GM12878 (cell line): ENCODE measurements around the gene ATP6V0C. TPM values are rescaled to one million over a fixed set of nuclear protein-coding genes. Genes with fewer than 3 reads are reported as not detected.

Experiments
- ATAC-seq: fragments of 200-7000 bp; cut with Tn5 transposase; 3 replicates; pipeline ENCODE4 v1.9.1; 2020; ENCODE audit warnings: mild to moderate bottlenecking, moderate library complexity
- BruUV-seq: library from RNA; stranded (reverse); fragments of 400-500 nt; replicated peaks from 2 replicates; lab custom pipeline; 2021; lab: Mats Ljungman, UMichigan
- CTCF ChIA-PET: fragments of 300-600 bp; sonication (Branson Sonifier 250); formaldehyde crosslinking; extraction: SDS; loops from one replicate; lab custom pipeline; 2021; ENCODE audit warnings: inconsistent platforms; lab: Yijun Ruan, JAX
- POLR2A ChIA-PET: fragments of 350-600 bp; formaldehyde crosslinking; extraction: SDS; loops from one replicate; lab custom pipeline; 2021; ENCODE audit warnings: inconsistent platforms; lab: Charles Lee
- RAD21 ChIA-PET: fragments of 300-600 bp; sonication (Branson Sonifier 250); formaldehyde crosslinking; loops from one replicate; lab custom pipeline; 2023; ENCODE audit warnings: antibody characterized with exemption; ENCODE audit not compliant: unreplicated experiment; lab: Charles Lee
- SMC1A ChIA-PET: fragments of 300-600 bp; sonication (Branson Sonifier 250); formaldehyde crosslinking; loops from one replicate; lab custom pipeline; 2023; ENCODE audit not compliant: unreplicated experiment, uncharacterized antibody; lab: Charles Lee
- DNase-seq: peaks from one replicate; pipeline ENCODE4 v3.0.0-alpha.2; 2011; ENCODE audit warnings: low read depth, low spot score
- FAIRE-seq: peaks from 3 replicates; lab custom pipeline; 2011; peaks lifted over from hg19 to GRCh38; lab: Jason Lieb, UNC
- H2AFZ ChIP-seq: 2 replicates; pipeline ENCODE4 v1.6.0; 2011; ENCODE audit warnings: low read depth, low read length, control low read depth; ENCODE audit not compliant: control insufficient read depth
- H3K27ac ChIP-seq: 2 replicates; pipeline ENCODE4 v1.5.1; 2011; ENCODE audit warnings: control low read depth; ENCODE audit not compliant: control insufficient read depth, insufficient read depth
- H3K27me3 ChIP-seq, 2 experiments: replicated peaks in 1 of 2; 2 replicates each; pipeline versions ENCODE4 v1.6.0 to v1.6.1; 2011; ENCODE audit warnings: low read length in 1 of 2; ENCODE audit not compliant: control insufficient read depth in 2 of 2, insufficient read depth in 2 of 2
- H3K36me3 ChIP-seq, 2 experiments: 2 replicates each; pipeline ENCODE4 v1.5.1; 2011; ENCODE audit warnings: low read length in 1 of 2; ENCODE audit not compliant: control insufficient read depth in 2 of 2, insufficient read depth in 2 of 2
- H3K4me1 ChIP-seq: 2 replicates; pipeline ENCODE4 v1.6.1; 2011; ENCODE audit warnings: mild to moderate bottlenecking, low read length, moderate library complexity, mixed read lengths; ENCODE audit not compliant: control insufficient read depth, insufficient read depth
- H3K4me2 ChIP-seq: 2 replicates; pipeline ENCODE4 v1.6.0; 2011; ENCODE audit warnings: control low read depth; ENCODE audit not compliant: control insufficient read depth, insufficient read depth
- H3K4me3 ChIP-seq: fragments of 200-600 bp; sonication (generic); 2 replicates; pipeline ENCODE4 v1.5.1; 2016
- H3K79me2 ChIP-seq: 2 replicates; pipeline ENCODE4 v1.6.0; 2011; ENCODE audit warnings: low read length; ENCODE audit not compliant: control insufficient read depth, insufficient read depth
- H3K9ac ChIP-seq: 2 replicates; pipeline ENCODE4 v1.8.0; 2011; ENCODE audit warnings: low read length, control low read depth, mixed read lengths; ENCODE audit not compliant: control insufficient read depth, insufficient read depth
- H3K9me3 ChIP-seq: replicated peaks from 3 replicates; pipeline ENCODE4 v1.5.1; 2011; ENCODE audit warnings: mild to moderate bottlenecking, low read length; ENCODE audit not compliant: control insufficient read depth, insufficient read depth
- H4K20me1 ChIP-seq: 2 replicates; pipeline ENCODE4 v1.6.0; 2011; ENCODE audit not compliant: control insufficient read depth, insufficient read depth
- GATAD2B ChIP-seq: fragments of 450-650 bp; conservative IDR thresholded peaks from 2 replicates; pipeline ENCODE4 v1.6.1; 2017; ENCODE audit warnings: low read depth, mild to moderate bottlenecking, moderate library complexity
- HDAC6 ChIP-seq: fragments of 200-600 bp; sonication (generic); IDR thresholded peaks from one replicate; pipeline ENCODE4 v1.8.0; 2017; ENCODE audit warnings: antibody characterized with exemption; ENCODE audit not compliant: unreplicated experiment
- IKZF2 ChIP-seq, 2 experiments: fragments of 450-650 bp; IDR thresholded peaks; 2 replicates each; pipeline ENCODE4 v1.6.1; 2017; ENCODE audit warnings: mild to moderate bottlenecking in 2 of 2, moderate library complexity in 2 of 2
- MEF2B ChIP-seq: fragments of 450-650 bp; IDR thresholded peaks from 2 replicates; pipeline ENCODE4 v1.6.1; 2018; ENCODE audit warnings: mild to moderate bottlenecking, moderate library complexity; ENCODE audit not compliant: partially characterized antibody, poor library complexity, severe bottlenecking
- NBN ChIP-seq: fragments of 450-650 bp; IDR thresholded peaks from 2 replicates; pipeline ENCODE4 v1.6.1; 2016
- NFYA ChIP-seq: IDR thresholded peaks from 2 replicates; pipeline ENCODE4 v1.6.1; 2011; ENCODE audit warnings: low read depth, mild to moderate bottlenecking, low read length, improper control_type of control experiment, borderline replicate concordance
- NRF1 ChIP-seq: conservative IDR thresholded peaks from 2 replicates; pipeline ENCODE4 v1.6.1; 2011; ENCODE audit warnings: mild to moderate bottlenecking, low read depth, low read length, improper control_type of control experiment
- RELA ChIP-seq: fragments of 450-650 bp; IDR thresholded peaks from 2 replicates; pipeline ENCODE4 v1.8.0; 2014; ENCODE audit warnings: borderline replicate concordance; ENCODE audit not compliant: partially characterized antibody
- SMAD1 ChIP-seq: fragments of 450-650 bp; IDR thresholded peaks from 2 replicates; pipeline ENCODE4 v1.6.1; 2018; ENCODE audit warnings: mild to moderate bottlenecking, low read depth; ENCODE audit not compliant: partially characterized antibody
- SMARCA5 ChIP-seq: fragments of 450-650 bp; IDR thresholded peaks from 2 replicates; pipeline ENCODE4 v1.6.1; 2017; ENCODE audit warnings: mild to moderate bottlenecking
- SUZ12 ChIP-seq: fragments of 200-600 bp; sonication (generic); IDR thresholded peaks from one replicate; pipeline ENCODE4 v1.6.1; 2018; ENCODE audit warnings: antibody characterized with exemption, mild to moderate bottlenecking; ENCODE audit not compliant: unreplicated experiment
- TCF12 ChIP-seq: IDR thresholded peaks from 2 replicates; pipeline ENCODE4 v1.6.1; 2011; ENCODE audit warnings: low read depth, mild to moderate bottlenecking, low read length
- ZNF384 ChIP-seq: IDR thresholded peaks from 2 replicates; pipeline ENCODE4 v1.6.1; 2012; ENCODE audit warnings: low read depth, mild to moderate bottlenecking, low read length, improper control_type of control experiment, borderline replicate concordance
- WGBS: methylation state at CpG from one replicate; pipeline ENCODE4 v1.1.6; 2016; ENCODE audit warnings: low lambda C conversion rate; ENCODE audit not compliant: insufficient replicate concordance, insufficient coverage; ENCODE audit errors: missing lambda C conversion rate; 5-methylcytosine and 5-hydroxymethylcytosine counted together
- in situ Hi-C: fragments of 300-500 bp; cut with MboI; formaldehyde crosslinking; loops from 9 replicates; pipeline ENCODE4 v1.14.3; 2018; ENCODE audit warnings: mixed read lengths
- intact Hi-C: fragments of 100-400 bp; cut with micrococcal nuclease; formaldehyde crosslinking; loops from one replicate; pipeline ENCODE4 v1.14.2; 2022; ENCODE audit not compliant: unreplicated experiment
- polyA plus RNA-seq, 11 experiments: library from polyadenylated mRNA; depleted of rRNA in 4 of 11; unstranded in 6 of 11; stranded (reverse) in 5 of 11; fragments of >200 nt; fragmentation: Nextera tagmentation in 4 of 11; fragmentation: Illumina TruSeq in 1 of 11; extraction: Ambion mirVana in 4 of 11; extraction: Trizol in 1 of 11; gene quantifications; 1 replicate in 1 of 11; 2 replicates in 10 of 11; pipeline versions ENCODE4 v1.2.1 to v1.2.3, GENCODE V29; 2011 to 2016; ENCODE audit warnings: inconsistent platforms in 2 of 11, missing spikeins in 2 of 11, low read depth in 1 of 11
- total RNA-seq, 4 experiments: library from RNA; depleted of rRNA in 3 of 4; stranded (reverse); fragments of >200 nt in 3 of 4; fragmentation: Illumina TruSeq in 1 of 4; extraction: Trizol in 1 of 4; gene quantifications; 2 replicates each; pipeline versions ENCODE4 v1.2.1 to v1.2.3, GENCODE V29; 2013 to 2021
- TF ChIP-seq, protein P1 (sequence below): fragments of 450-650 bp; IDR thresholded peaks from 2 replicates; pipeline ENCODE4 v1.6.1; 2017; ENCODE audit warnings: antibody characterized with exemption, mild to moderate bottlenecking, moderate library complexity
- TF ChIP-seq, protein P2 (sequence below): fragments of 450-650 bp; IDR thresholded peaks from 2 replicates; pipeline ENCODE4 v1.6.1; 2017; ENCODE audit warnings: mild to moderate bottlenecking, moderate library complexity

ATP6V0C gene
- total and polyA plus RNA-seq, 10 of the 15 experiments (the other 5 are each of a cell fraction or from before 2014, with no cell fraction given) = 2.4 to 135 (median 18.4) TPM

DNA sequence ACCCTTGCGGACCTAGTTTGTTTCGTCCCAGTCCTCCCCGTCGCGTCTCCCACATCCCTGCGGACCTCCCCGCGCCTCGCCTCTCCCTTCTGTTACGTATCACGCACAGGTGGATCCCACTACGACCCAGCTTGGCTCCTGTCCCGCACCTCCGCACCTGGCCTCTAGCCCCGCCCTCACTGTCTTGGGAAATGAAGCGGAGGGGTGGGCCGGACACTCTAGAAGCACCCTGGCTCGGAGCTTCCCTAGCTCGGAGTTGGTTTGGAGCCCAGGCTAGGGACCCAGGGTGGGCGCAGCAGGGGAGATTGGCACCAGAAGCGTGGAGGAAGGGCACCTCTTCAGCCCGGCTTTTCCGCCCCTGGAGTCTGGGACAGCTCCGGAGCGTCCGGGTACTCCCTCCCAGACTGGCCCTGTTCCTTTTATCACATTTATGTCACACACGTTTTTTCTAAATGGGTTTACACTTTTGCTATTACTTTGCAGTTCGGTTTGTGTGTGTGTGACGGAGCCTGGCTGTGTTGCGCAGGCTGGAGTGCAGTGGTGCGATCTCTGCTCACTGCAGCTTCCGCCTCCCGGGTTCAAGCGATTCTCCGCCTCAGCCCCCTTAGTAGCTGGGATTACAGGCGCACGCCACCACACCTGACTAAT is 18.9 kb downstream of the ATP6V0C start:
- ATAC-seq (peak; percentile 43), FAIRE-seq (peak; percentile 95), DNase-seq (peak; percentile 39)
- in situ Hi-C loops = no loop called here
- Histone ChIP-seq H3K4me2 (peak overlapping the region; percentile 100), H3K27me3 (no peaks in the 10 kb centered on the region), H4K20me1 (no peaks in the 10 kb centered on the region), H3K79me2 (no peaks in the 10 kb centered on the region), H3K9ac (peak overlapping the region; percentile 85), H2AFZ (peak overlapping the region; percentile 82), H3K4me1 (peaks cover 13% of the 10 kb centered on the region), H3K27ac (peak overlapping the region; percentile 89), H3K36me3 (peaks cover 0 to 15% of the 10 kb centered on the region in 2 experiments; a peak in 3 of 4 replicates), H3K9me3 (no peaks in the 10 kb centered on the region), H3K4me3 (peak overlapping the region; percentile 95)
- ChIA-PET RAD21 (interaction anchor here (0.6 to 1.3 kb wide), 3 partner anchors 19 to 1769 kb away, joined by 3 to 6 read pairs (median 3); no protein-coding TSS in a partner anchor), CTCF (interaction anchor here (1.0 to 1.7 kb wide), 3 partner anchors 17 to 281 kb away, joined by 3 to 4 read pairs (median 3); partner anchors contain the start of gene ECI1), POLR2A (interaction anchor here (0.8 to 1.6 kb wide), 4 partner anchors 17 to 377 kb away, joined by 3 to 8 read pairs (median 4); partner anchors contain the start of genes ATP6V0C, ECI1 and TRAF7), SMC1A (no interaction called here)
- WGBS = under 1% methylated on average over 37 of the region's 37 CpGs
- intact Hi-C loops = loop anchor here (10.0 kb wide), 1 partner anchor 152 kb away; the partner anchor contains the start of gene KCTD5
- no TSS peak for BruUV-seq
- TF ChIP-seq, protein P1, sequence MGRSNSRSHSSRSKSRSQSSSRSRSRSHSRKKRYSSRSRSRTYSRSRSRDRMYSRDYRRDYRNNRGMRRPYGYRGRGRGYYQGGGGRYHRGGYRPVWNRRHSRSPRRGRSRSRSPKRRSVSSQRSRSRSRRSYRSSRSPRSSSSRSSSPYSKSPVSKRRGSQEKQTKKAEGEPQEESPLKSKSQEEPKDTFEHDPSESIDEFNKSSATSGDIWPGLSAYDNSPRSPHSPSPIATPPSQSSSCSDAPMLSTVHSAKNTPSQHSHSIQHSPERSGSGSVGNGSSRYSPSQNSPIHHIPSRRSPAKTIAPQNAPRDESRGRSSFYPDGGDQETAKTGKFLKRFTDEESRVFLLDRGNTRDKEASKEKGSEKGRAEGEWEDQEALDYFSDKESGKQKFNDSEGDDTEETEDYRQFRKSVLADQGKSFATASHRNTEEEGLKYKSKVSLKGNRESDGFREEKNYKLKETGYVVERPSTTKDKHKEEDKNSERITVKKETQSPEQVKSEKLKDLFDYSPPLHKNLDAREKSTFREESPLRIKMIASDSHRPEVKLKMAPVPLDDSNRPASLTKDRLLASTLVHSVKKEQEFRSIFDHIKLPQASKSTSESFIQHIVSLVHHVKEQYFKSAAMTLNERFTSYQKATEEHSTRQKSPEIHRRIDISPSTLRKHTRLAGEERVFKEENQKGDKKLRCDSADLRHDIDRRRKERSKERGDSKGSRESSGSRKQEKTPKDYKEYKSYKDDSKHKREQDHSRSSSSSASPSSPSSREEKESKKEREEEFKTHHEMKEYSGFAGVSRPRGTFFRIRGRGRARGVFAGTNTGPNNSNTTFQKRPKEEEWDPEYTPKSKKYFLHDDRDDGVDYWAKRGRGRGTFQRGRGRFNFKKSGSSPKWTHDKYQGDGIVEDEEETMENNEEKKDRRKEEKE = no peak
- TF ChIP-seq SMARCA5 (0 out of 2 replicates have a peak, but pooled peaks have one; percentile 52), HDAC6 (no peak), SMAD1 (no peak), ZNF384 (no peak; the same call in 1 of the 2 replicates), IKZF2 (IDR thresholded peaks at IDR 0.05) (peak; percentile 41 to 47; a peak in 2 of 4 replicates), NBN (0 out of 2 replicates have a peak, but pooled peaks have one; percentile 42), TCF12 (0 out of 2 replicates have a peak, but pooled peaks have one; percentile 11), NFYA (no peak), SUZ12 (no peak), RELA (peak; percentile 6), MEF2B (peak; percentile 16), GATAD2B (peak; percentile 57; the same call in 1 of the 2 replicates), NRF1 (0 out of 2 replicates have a peak, but pooled peaks have one; percentile 24)
- TF ChIP-seq, protein P2, sequence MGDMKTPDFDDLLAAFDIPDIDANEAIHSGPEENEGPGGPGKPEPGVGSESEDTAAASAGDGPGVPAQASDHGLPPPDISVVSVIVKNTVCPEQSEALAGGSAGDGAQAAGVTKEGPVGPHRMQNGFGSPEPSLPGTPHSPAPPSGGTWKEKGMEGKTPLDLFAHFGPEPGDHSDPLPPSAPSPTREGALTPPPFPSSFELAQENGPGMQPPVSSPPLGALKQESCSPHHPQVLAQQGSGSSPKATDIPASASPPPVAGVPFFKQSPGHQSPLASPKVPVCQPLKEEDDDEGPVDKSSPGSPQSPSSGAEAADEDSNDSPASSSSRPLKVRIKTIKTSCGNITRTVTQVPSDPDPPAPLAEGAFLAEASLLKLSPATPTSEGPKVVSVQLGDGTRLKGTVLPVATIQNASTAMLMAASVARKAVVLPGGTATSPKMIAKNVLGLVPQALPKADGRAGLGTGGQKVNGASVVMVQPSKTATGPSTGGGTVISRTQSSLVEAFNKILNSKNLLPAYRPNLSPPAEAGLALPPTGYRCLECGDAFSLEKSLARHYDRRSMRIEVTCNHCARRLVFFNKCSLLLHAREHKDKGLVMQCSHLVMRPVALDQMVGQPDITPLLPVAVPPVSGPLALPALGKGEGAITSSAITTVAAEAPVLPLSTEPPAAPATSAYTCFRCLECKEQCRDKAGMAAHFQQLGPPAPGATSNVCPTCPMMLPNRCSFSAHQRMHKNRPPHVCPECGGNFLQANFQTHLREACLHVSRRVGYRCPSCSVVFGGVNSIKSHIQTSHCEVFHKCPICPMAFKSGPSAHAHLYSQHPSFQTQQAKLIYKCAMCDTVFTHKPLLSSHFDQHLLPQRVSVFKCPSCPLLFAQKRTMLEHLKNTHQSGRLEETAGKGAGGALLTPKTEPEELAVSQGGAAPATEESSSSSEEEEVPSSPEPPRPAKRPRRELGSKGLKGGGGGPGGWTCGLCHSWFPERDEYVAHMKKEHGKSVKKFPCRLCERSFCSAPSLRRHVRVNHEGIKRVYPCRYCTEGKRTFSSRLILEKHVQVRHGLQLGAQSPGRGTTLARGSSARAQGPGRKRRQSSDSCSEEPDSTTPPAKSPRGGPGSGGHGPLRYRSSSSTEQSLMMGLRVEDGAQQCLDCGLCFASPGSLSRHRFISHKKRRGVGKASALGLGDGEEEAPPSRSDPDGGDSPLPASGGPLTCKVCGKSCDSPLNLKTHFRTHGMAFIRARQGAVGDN = peak; percentile 46
